Measurements from ENCODE around the gene TRPV2. TPM values are rescaled to one million over a fixed set of nuclear protein-coding genes. Genes with fewer than 3 reads are reported as not detected.
A peak's percentile ranks its signal among the peaks of the same experiment; 100 is the strongest.

Gene TRPV2
- total RNA-seq, 1 experiment from 2014 or later: 1.0 TPM

- Histone ChIP-seq H3T11ph (ENCODE audit: low read length) (no peak overlapping the region), H3K56ac (ENCODE audit: insufficient read length, low read depth, low read length) (no peak overlapping the region), H2BK120ac (ENCODE audit: low read depth, low read length, poor library complexity, severe bottlenecking) (no peak overlapping the region), H3K23me2 (ENCODE audit: insufficient read length, low read depth, low read length, poor library complexity, severe bottlenecking) (peaks cover 9% of the 10 kb centered on the region), H3K27ac (ENCODE audit: insufficient read length, low read depth, low read length) (peak overlapping the region; percentile 31), H3K18ac (ENCODE audit: insufficient read length, low read depth, low read length) (no peak overlapping the region), H3K14ac (ENCODE audit: insufficient read depth, low read length) (no peak overlapping the region), H2BK20ac (ENCODE audit: low read depth, low read length, poor library complexity, severe bottlenecking) (no peak overlapping the region), H4K20me1 (ENCODE audit: control insufficient read depth, insufficient read depth, insufficient read length) (no peaks in the 10 kb centered on the region), H3K79me1 (ENCODE audit: insufficient read depth, low read depth, low read length, poor library complexity, severe bottlenecking) (peaks cover 9% of the 10 kb centered on the region), H3K4ac (ENCODE audit: low read depth, low read length) (no peak overlapping the region), H3K23ac (ENCODE audit: insufficient read length, low read depth, low read length) (no peak overlapping the region), H3K4me2 (ENCODE audit: insufficient read depth, insufficient read length, low read length) (no peak overlapping the region), H3K9ac (ENCODE audit: extremely low read depth, insufficient read length, low read length) (no peak overlapping the region), H2BK15ac (ENCODE audit: low read depth, low read length) (no peak overlapping the region), H3K9me3 (ENCODE audit: control insufficient read depth, low read depth, low read length) (no peaks in the 10 kb centered on the region), H3K79me2 (ENCODE audit: insufficient read depth, low read length) (peaks cover 5% of the 10 kb centered on the region; the same call in 1 of the 2 replicates), H2AFZ (ENCODE audit: low read length) (no peak overlapping the region), H4K5ac (ENCODE audit: insufficient read length, low read depth, low read length) (no peak overlapping the region), H3K4me1 (ENCODE audit: insufficient read depth, low read length) (0 out of 2 replicates have a peak, but pooled peaks cover 4% of the 10 kb centered on the region), H3K27me3 (ENCODE audit: insufficient read depth, low read length) (no peaks in the 10 kb centered on the region), H4K8ac (replicated peaks; ENCODE audit: insufficient read length, low read depth, low read length) (no peak overlapping the region), H4K91ac (ENCODE audit: insufficient read length, low read depth, low read length) (no peak overlapping the region), H2AK5ac (ENCODE audit: insufficient read length, low read length) (no peak overlapping the region), H2BK12ac (ENCODE audit: insufficient read length, low read depth, low read length) (no peak overlapping the region), H2BK5ac (ENCODE audit: insufficient read length, low read length) (no peak overlapping the region)
- peaks cover 51 to 81% (median 71%) of the 10 kb centered on the region in 3 experiments for H3K36me3 Mint-ChIP-seq (ENCODE audit: insufficient read depth in 1 of 3, low read depth in 3 of 3)
- H3K4me3 Mint-ChIP-seq: peak overlapping the region; percentile 53 to 99; a peak in 2 of 5 replicates
- peak overlapping the region; percentile 57 to 95 (median 94) for H3K27ac Mint-ChIP-seq
- WGBS (ENCODE audit: extremely low coverage, insufficient read length, low lambda C conversion rate): no CpG with 5 or more reads among the region's 7 CpGs
- TF ChIP-seq CTCF (conservative IDR thresholded peaks at IDR 0.05): no peak
- DNase-seq: peak; percentile 47
- peaks cover 41 to 54% of the 10 kb centered on the region in 2 experiments for H3K4me1 Mint-ChIP-seq
- peaks cover 5% of the 10 kb centered on the region for H3K27me3 Mint-ChIP-seq (ENCODE audit: low read depth)
- H3K9me3 Mint-ChIP-seq: peaks cover 0 to 2% of the 10 kb centered on the region in 2 experiments; a peak in 2 of 5 replicates
These were observed 27.5 kb downstream of the TRPV2 start for GRCh38 chr17:16442594-16443510.
